ENCODE data around the gene LMX1A.

Gene LMX1A

GRCh38 chr1:165222580-165222979 lies 133.9 kb downstream of the LMX1A start:
- POLR2A ChIA-PET, result no interaction called here
- no peak overlapping the region for H3K4me3 ChIP-seq (ENCODE audit: low read depth, low read length)
- CTCF ChIA-PET, result no interaction called here
- DNase-seq (ENCODE audit: low read depth, low spot score), result no peak
- TF ChIP-seq CTCF (IDR thresholded peaks at IDR 0.05; ENCODE audit: insufficient read depth, low read length, missing control alignments), result no peak

GRCh38 chr1:165218731-165219130 lies 137.8 kb downstream of the LMX1A start:
- H3K4me3 ChIP-seq (ENCODE audit: low read depth, low read length), result no peak overlapping the region
- ChIA-PET POLR2A (no interaction called here), CTCF (no interaction called here)
- no peak for TF ChIP-seq CTCF (IDR thresholded peaks at IDR 0.05; ENCODE audit: insufficient read depth, low read length, missing control alignments)
- DNase-seq (ENCODE audit: low read depth, low spot score), result no peak

GRCh38 chr1:165217958-165218357 lies 138.6 kb downstream of the LMX1A start:
- no peak for DNase-seq (ENCODE audit: low read depth, low spot score)
- ChIA-PET POLR2A (no interaction called here), CTCF (no interaction called here)
- no peak for TF ChIP-seq CTCF (IDR thresholded peaks at IDR 0.05; ENCODE audit: insufficient read depth, low read length, missing control alignments)
- no peak overlapping the region for H3K4me3 ChIP-seq (ENCODE audit: low read depth, low read length)

GRCh38 chr1:165216254-165216653 lies 140.3 kb downstream of the LMX1A start:
- POLR2A ChIA-PET, result no interaction called here
- CTCF ChIA-PET, result interaction anchor here (1.2 kb wide), 1 partner anchor 70 kb away, joined by 4 read pairs; no protein-coding TSS in a partner anchor

GRCh38 chr1:165215676-165216075 lies 140.8 kb downstream of the LMX1A start:
- no peak for TF ChIP-seq CTCF (IDR thresholded peaks at IDR 0.05; ENCODE audit: insufficient read depth, low read length, missing control alignments)

More at GRCh38 chr1:165216254-165216653, 140.3 kb downstream of the LMX1A start:
- DNase-seq (ENCODE audit: low read depth, low spot score), result no peak
- no peak for TF ChIP-seq CTCF (IDR thresholded peaks at IDR 0.05; ENCODE audit: insufficient read depth, low read length, missing control alignments)
- no peak overlapping the region for H3K4me3 ChIP-seq (ENCODE audit: low read depth, low read length)

GRCh38 chr1:165212229-165212628 lies 144.3 kb downstream of the LMX1A start:
- no peak for DNase-seq (ENCODE audit: low read depth, low spot score)
- H3K4me3 ChIP-seq (ENCODE audit: low read depth, low read length), result no peak overlapping the region
- no peak for TF ChIP-seq CTCF (IDR thresholded peaks at IDR 0.05; ENCODE audit: insufficient read depth, low read length, missing control alignments)
- ChIA-PET CTCF (no interaction called here), POLR2A (no interaction called here)

More at GRCh38 chr1:165215676-165216075, 140.8 kb downstream of the LMX1A start:
- ChIA-PET POLR2A (no interaction called here), CTCF (no interaction called here)
- no peak for DNase-seq (ENCODE audit: low read depth, low spot score)
- no peak overlapping the region for H3K4me3 ChIP-seq (ENCODE audit: low read depth, low read length)
